ENCODE data around the gene TOR1AIP1.

GRCh38 chr1:179866616-179867015 is 15.5 kb upstream of the TOR1AIP1 start:
- TF ChIP-seq EZH2 (IDR thresholded peaks at IDR 0.05; ENCODE audit: insufficient read depth, poor library complexity, severe bottlenecking) (no peak), EZH2phosphoT487 (IDR thresholded peaks at IDR 0.05; ENCODE audit: insufficient read depth, low read depth) (no peak)
